ENCODE data around the gene CCL17.
"Not testable (repeated sequence)": the region's sequence is repeated elsewhere in the genome, so short reads cannot be mapped to it uniquely, and the experiment has no call there.

CCL17 gene

DNA sequence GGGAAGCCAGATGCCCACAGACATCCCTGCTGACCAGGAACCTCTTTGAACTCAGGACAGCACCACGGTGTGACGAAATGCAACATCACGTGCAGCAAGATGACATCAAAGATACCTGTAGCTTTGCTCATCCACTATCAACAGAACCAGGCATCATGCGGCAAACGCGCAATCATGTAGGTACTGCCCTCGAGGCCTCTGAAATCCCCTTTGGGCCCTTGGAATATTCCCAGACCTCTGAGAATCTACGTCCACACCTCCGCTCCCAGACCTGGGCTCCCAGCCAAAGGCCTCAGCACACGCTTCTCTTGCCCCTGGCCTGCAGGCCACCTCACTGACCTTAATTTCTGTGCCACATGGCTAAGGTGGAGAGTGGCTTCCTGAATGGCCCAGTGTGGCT is 25.0 kb upstream of the CCL17 start:
- DNase-seq, result no peak

DNA sequence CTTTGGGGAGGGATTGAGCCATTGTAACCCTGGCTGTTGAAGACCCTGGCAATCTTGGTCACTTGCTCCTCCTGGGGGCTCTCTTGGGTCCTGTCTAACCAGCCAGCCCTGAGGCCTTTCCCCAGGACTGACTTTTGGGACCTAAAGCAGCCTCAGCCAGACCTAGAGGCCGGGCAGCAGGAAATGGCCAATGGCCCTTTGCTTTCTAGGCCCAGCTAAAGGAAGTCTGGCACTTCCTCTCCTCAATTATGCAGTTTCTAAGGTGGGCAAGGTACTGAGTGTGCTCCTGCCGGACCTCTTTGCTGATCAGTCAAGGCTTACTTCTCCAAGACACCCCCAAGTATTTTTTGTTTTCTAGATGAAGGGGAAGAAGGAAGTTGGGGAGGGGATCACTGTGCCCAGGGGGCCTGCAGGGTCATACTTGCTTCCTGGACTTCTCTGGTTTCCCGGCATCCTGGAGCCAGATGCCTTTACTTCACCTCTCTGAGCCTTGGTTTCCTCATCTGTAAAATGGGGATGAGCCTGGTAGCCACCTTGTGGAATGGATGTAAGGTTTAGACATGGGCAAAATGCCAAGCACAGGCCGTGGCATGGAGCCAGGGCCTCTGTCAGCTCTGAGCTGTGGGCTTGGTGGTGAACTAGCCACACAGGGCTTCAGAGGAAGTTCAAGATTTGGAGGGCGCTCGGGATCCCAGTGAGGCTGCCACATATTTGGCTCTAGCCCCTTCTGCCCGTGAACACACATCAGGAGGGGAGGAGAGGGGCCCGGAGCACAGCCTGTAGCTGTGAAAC is 23.7 kb upstream of the CCL17 start:
- no peak for DNase-seq

GRCh38 chr16:57381791-57382534 is 22.6 kb upstream of the CCL17 start:
- DNase-seq, result no peak

DNA sequence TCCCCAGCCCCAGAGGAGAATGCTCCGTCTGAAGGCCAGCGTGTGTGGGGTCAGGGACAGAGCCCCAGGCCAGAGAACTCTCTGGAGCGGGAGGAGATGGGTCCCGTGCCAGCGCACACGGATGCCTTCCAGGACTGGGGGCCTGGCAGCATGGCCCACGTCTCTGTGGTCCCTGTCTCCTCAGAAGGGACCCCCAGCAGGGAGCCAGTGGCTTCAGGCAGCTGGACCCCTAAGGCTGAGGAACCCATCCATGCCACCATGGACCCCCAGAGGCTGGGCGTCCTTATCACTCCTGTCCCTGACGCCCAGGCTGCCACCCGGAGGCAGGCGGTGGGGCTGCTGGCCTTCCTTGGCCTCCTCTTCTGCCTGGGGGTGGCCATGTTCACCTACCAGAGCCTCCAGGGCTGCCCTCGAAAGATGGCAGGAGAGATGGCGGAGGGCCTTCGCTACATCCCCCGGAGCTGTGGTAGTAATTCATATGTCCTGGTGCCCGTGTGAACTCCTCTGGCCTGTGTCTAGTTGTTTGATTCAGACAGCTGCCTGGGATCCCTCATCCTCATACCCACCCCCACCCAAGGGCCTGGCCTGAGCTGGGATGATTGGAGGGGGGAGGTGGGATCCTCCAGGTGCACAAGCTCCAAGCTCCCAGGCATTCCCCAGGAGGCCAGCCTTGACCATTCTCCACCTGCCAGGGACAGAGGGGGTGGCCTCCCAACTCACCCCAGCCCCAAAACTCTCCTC is 21.9 kb upstream of the CCL17 start:
- no peak for DNase-seq

DNA sequence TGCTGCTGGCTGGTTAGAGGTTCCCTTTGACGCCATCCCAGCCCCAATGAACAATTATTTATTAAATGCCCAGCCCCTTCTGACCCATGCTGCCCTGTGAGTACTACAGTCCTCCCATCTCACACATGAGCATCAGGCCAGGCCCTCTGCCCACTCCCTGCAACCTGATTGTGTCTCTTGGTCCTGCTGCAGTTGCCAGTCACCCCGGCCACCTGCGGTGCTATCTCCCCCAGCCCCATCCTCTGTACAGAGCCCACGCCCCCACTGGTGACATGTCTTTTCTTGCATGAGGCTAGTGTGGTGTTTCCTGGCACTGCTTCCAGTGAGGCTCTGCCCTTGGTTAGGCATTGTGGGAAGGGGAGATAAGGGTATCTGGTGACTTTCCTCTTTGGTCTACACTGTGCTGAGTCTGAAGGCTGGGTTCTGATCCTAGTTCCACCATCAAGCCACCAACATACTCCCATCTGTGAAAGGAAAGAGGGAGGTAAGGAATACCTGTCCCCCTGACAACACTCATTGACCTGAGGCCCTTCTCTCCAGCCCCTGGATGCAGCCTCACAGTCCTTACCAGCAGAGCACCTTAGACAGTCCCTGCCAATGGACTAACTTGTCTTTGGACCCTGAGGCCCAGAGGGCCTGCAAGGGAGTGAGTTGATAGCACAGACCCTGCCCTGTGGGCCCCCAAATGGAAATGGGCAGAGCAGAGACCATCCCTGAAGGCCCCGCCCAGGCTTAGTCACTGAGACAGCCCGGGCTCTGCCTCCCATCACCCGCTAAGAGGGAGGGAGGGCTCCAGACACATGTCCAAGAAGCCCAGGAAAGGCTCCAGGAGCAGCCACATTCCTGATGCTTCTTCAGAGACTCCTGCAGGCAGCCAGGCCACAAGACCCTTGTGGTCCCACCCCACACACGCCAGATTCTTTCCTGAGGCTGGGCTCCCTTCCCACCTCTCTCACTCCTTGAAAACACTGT is 21.0 kb upstream of the CCL17 start:
- DNase-seq, result no peak

DNA sequence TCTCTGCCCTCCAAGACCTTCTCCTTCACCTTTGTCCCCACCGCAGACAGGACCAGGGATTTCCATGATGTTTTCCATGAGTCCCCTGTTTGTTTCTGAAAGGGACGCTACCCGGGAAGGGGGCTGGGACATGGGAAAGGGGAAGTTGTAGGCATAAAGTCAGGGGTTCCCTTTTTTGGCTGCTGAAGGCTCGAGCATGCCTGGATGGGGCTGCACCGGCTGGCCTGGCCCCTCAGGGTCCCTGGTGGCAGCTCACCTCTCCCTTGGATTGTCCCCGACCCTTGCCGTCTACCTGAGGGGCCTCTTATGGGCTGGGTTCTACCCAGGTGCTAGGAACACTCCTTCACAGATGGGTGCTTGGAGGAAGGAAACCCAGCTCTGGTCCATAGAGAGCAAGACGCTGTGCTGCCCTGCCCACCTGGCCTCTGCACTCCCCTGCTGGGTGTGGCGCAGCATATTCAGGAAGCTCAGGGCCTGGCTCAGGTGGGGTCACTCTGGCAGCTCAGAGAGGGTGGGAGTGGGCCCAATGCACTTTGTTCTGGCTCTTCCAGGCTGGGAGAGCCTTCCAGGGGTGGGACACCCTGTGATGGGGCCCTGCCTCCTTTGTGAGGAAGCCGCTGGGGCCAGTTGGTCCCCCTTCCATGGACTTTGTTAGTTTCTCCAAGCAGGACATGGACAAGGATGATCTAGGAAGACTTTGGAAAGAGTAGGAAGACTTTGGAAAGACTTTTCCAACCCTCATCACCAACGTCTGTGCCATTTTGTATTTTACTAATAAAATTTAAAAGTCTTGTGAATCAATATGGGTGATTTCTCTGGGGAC is 20.1 kb upstream of the CCL17 start:
- DNase-seq, result peak; percentile 11 to 31

DNA sequence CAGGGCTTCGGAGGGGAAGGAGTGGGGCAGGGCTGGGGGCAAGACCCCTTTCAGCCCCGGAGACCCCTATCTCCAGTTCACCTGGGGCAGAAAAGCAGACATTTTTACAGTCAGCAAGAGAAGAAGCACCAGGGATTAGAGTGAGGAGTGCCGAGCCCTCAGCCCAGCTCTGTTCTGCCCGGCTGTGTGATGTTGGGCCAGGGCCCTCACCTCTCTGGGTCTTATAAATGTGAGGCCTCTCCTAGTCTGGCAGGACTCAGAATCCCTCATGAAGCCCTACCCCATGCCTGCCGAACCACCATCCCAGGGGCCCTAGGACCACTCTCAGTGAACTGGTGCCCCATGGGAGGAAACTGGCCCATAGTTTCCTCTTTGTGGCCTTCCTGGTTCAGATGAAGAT is 19.5 kb upstream of the CCL17 start:
- no peak for DNase-seq

DNA sequence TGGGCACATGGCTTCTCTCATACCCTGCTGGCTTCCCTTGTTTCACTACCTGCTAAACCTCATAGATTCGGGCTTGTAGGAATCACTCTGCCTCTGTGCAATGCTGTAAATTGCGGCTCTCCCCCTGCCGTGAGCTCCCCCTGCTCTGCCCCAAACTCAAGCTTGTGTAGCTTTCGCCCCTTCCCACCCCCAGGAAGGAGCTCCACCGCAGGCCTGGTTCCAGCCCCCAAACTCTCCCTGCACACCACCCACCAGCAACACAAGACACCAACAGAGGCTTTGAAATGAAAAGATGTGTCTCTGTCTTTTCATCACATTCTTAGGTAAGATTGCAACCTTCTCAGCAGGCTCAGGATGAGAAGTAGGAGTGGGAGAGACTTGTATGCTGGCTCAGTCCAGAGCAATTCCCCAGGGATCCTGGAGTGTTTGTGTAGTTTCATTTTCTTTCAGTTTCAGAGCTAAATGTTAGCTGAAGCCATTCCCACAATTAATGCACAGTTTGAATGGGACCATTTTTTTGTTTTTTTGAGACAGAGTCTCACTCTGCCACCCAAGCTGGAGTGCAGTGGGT is 18.1 kb upstream of the CCL17 start:
- no peak for DNase-seq

DNA sequence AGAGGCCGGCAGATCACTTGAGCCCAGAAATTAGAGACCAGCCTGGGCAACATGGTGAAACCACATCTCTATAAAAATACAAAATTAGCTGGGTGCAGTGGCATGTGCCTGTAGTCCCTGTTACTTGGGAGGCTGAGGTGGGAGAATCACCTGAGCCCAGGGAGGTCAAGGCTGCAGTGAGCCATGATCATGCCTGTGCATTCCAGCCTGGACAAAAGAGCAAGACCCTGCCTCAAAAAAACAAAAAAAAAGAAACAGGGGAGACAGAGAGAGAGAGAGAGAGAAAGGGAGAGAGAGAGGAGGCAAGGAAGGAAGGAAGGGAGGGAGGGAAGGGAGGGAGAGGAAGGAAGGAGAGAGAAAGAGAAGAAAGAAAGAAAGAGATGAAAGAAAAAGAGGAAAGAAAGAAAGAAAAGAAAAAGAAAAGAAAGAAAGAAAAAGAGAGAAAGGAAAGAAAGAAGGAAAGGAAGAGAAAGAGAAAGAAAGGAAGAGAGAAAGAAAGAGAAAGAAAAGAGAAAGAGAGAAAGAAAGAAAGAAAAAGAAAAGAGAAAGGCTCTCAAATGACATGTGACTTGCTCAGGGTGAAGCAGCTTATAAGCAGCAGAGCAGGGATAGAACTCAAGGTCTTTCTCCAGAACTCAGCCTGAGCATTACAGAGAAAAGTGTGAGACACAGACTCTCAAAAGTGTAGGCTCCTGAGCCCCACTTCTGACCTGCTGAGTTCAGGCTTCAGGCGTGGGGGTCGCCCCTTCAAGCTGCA is 16.8 kb upstream of the CCL17 start:
- DNase-seq, result no peak

DNA sequence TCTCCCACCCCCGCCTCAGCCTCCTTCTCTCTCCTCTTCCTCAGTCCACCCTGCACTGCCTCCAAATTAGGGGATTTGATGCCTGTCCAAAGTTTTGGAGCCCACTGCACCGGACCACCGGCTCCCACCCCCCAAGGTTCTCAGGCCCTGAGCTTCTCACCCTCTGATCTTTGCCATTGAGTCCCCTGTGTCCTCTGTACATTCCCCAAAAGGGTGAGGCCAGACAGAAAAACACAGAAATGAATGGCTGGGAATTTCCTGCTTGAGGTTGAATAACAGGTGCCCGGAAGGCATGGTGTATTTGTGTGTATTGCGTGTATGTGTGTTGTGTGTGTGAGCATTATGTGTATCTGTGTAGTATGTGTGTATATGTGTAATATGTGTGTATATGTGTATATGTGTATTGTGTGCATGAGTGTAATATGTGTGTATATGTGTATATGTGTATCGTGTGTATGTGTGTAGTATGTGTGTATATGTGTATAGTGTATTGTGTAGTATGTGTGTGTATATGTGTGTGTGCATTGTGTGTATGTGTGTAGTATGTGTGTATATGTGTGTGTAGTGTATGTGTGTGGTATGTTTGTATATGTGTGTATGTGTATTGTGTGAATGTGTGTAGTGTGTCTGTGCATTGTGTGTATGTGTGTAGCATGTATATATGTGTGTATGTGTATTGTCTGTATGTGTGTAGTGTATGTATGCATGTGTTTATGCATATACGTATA is 16.0 kb upstream of the CCL17 start:
- DNase-seq, result no peak

DNA sequence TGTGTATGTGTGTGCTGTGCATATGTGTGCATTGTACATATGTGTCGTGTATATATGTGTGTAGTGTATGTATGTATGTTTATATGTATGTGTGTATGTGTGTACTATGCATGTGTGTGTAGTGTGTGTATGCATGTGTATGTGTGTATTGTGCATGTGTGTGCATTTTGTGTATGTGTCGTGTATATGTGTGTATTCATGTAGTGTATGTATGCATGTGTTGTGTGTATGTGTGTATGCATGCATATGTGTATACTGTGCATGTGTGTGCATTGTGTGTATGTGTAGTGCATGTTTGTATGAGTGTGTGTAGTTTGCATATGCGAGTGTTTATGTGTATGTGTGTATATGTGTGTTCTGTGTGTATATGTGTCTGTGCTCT is 15.5 kb upstream of the CCL17 start:
- no peak for DNase-seq

GRCh38 chr16:57390636-57391295 is 13.8 kb upstream of the CCL17 start:
- no peak for DNase-seq

DNA sequence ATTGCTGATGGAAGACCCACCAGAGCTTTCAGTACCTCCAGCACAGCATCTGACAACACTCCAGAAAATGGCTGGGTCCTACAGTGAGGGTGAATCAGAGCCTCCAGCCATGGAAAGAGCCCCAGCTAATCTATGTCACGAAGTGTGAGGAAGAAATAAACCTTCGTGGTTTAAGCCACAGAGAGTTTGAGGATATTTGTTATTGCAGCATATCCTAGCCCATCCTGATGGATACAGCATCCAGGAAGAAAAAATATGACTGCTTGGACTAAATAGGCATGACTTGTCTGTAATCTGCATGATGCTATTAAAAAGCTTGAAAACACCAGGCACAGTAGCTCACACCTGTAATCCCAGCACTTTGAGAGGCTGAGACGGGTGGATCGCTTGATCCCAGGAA is 13.3 kb upstream of the CCL17 start:
- no peak for DNase-seq

- no peak for DNase-seq
Observed at GRCh38 chr16:57391708-57392107, 12.9 kb upstream of the CCL17 start.

DNA sequence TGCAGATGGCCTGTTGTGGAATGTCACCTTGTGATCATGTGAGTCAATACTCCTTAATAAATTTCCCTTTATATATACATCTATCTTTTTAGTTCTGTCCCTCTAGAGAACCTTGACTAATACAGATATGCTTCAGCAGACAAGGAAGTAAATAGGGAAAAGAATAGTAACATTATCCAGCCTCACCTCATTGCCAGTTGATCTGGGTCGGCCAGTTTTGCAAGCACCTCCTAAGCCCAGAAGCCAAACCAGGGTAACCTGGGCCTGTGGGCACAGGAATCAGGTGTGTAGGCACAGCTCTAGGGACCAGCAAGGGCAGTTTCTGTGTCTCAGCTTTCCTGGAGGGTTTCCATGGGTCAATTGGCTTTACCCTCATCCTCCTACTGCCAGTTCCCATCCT is 11.9 kb upstream of the CCL17 start:
- no peak for DNase-seq

GRCh38 chr16:57394444-57394843 is 10.1 kb upstream of the CCL17 start:
- DNase-seq, result no peak

- no peak for DNase-seq
Observed at GRCh38 chr16:57395026-57395425, 9.5 kb upstream of the CCL17 start.

GRCh38 chr16:57396786-57397185 is 7.8 kb upstream of the CCL17 start:
- DNase-seq, result no peak

GRCh38 chr16:57397493-57397892 is 7.1 kb upstream of the CCL17 start:
- DNase-seq, result not testable (repeated sequence)

All from AML-193 (cell line).